Fibroblast of mammary gland (primary cell): ENCODE measurements around the gene NEDD1.

Source experiments
- DNase-seq: peaks from one replicate; pipeline ENCODE4 v3.0.0-alpha.2; 2010; ENCODE audit warnings: low read depth
- H3K4me3 ChIP-seq: 2 replicates; pipeline ENCODE4 v1.5.1; 2011; ENCODE audit warnings: low read depth, mild to moderate bottlenecking, low read length, moderate library complexity; ENCODE audit not compliant: control insufficient read depth
- CTCF ChIP-seq: conservative IDR thresholded peaks from 2 replicates; pipeline ENCODE4 v1.5.1; 2011; ENCODE audit warnings: low read depth, low read length, inconsistent platforms; ENCODE audit not compliant: control insufficient read depth, insufficient read depth

NEDD1 gene

DNA sequence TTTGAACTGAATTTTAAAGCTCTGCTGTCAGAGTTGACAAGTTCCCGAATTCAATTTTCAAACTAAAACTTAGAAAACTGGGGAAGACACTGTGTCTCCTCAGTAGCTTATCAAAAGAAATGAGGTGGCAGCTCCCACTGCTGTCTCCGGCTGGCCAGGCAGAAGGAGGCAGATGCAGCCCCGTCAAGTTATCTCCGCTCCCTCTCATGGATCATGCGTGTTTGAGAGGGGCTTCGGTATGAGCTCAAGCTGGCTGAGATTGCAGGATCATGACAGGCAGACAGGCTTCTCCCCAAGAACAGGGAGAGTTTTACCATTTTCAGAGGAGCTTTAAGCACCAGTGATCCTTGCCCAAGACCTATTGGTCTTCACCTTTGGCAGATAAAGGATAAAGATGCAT lies 88.8 kb downstream of the NEDD1 start:
- no peak for TF ChIP-seq CTCF
- DNase-seq = no peak
- H3K4me3 ChIP-seq = no peak overlapping the region

- no peak for TF ChIP-seq CTCF
- DNase-seq = no peak
- H3K4me3 ChIP-seq = no peak overlapping the region
These were observed 90.9 kb downstream of the NEDD1 start for GRCh38 chr12:96997797-96998484.

GRCh38 chr12:97003276-97003675 lies 96.2 kb downstream of the NEDD1 start:
- no peak overlapping the region for H3K4me3 ChIP-seq
- no peak for TF ChIP-seq CTCF
- DNase-seq = no peak
